Stimulated activated CD4-positive, alpha-beta T cell treated with anti-CD3 and anti-CD28 coated beads, TNF-alpha, amount 100 ng/mL, for 1 hour (primary cell): ENCODE measurements around the gene HAGH.

Source experiments
- DNase-seq, 3 donors: peaks; one replicate each; pipeline ENCODE4 v3.0.0-alpha.2; 2020; ENCODE audit warnings: low read depth in 3 of 3, low spot score in 1 of 3

The HAGH gene

DNA sequence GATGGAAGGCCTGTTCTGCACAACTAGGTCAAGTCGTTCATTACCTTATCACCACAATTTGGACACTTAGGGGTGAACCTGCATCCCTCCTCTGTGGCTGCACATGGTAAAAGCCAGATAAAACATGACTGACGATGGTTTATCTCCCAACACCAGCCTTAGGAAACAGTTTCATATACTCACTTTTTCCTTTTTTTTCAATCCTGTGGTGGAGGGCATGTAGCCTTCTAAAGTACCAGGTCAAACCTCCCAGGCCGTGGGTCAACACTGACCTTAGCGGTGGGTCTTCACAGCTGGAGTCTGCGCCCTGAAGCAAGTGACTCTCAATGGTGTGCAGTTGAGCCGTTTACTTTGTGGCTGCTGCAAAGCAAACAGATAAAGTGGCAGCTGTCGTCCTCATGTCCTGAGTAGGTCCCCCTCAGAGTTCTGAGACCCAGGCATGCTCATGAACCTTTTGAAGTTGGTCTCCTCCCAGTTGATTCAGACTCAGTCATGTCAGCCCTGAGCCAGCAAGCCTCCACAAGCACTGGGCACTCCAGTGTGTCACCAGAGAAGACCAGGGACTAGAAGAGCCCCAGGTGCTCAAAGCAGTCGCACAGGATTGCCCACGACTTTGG, 6.3 kb upstream of the HAGH start:
- no peak for DNase-seq

DNA sequence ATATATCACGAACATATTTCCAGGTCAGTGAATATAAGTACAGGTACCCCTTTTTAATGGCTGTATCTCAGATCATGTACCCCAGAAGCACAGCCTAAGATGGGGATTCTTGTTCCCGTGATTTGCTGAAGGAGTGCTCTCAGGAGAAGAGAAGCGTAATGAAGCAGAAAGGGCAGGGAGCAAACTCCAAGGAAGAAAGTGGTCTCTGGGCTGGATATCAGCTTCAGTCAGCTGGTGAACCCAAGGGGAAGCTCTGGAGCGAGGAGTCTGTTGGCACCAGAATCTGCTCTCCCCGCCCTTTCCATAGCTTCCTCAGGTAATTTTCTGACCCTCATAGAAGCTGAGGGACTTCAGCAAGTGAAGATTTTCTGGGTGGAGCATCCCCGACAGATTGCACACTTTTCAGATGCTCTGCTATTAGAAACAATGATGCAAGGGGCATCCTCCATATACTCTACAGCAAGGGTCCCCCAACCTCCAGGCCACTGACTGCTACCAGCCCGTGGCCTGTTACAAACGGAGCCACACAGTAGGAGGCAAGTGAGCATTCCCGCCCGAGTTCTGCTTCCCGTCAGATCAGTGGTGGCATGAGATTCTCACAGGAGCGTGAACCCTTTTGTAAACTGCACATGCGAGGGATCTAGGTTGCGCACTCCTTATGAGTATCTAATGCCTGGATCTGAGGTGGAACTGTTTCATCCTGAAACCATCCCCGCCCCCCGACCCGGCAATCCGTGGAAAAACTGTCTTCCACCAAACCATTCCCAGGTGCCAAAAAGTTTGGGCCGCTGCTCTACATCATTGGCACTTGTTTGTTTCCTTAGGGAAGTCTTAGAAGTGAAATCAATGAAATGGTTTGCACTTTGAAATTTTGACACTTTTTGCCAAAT, 4.8 kb upstream of the HAGH start:
- no peak for DNase-seq

DNA sequence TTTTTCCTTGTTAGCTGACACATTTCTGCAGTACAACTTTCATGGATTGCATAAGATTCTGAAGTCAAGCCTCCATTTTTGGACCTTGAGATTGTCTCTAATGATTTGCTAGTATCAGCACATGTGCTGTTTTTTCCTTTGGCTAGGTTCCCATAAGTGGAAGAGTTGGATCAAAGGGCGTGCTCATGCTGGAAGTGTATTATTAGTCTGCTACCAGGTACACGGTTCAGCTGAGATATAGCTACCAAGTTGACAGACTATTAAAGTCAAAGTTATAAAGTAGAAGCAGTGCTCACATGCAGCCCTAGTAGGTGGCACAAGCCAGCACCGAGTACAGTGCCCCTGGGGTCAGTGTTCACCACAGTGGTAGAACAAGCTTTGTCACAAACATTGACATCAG, 3.6 kb upstream of the HAGH start:
- DNase-seq: no peak

DNA sequence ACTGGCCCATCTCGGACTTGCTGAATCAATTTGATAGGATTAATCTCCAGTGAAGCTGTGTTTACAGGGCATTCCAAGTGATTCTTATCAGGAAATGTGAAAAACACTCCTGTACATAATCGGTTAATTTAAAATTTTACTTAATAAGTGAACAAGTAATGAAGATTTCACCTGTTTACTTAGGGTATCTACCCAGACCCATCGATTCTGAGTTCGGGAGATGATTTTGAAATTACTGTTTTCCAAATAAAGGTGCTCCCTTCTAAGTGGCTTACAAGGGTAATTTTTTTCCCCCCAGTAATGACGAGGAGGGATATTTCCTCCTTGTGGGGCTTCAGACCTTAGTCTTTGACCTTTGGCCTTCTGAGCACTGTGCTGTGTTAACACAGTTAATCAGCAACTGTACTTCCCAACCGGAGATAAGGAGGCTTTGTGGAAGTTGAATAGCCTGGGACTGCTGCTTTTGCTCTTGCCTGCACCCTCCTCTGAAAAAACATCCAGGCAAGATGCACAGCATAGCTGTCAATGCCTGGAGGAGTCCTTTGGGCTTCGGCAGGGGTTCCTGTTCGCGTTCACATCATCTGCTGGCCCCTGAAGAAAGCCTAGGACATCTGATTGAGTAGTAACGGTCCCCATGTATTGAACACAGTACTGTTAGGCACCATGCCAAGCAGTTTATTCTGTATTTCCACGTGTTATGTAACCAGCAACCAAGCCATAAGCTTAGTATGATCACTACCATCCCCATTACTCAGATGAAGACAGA, 2.2 kb upstream of the HAGH start:
- no peak for DNase-seq

DNA sequence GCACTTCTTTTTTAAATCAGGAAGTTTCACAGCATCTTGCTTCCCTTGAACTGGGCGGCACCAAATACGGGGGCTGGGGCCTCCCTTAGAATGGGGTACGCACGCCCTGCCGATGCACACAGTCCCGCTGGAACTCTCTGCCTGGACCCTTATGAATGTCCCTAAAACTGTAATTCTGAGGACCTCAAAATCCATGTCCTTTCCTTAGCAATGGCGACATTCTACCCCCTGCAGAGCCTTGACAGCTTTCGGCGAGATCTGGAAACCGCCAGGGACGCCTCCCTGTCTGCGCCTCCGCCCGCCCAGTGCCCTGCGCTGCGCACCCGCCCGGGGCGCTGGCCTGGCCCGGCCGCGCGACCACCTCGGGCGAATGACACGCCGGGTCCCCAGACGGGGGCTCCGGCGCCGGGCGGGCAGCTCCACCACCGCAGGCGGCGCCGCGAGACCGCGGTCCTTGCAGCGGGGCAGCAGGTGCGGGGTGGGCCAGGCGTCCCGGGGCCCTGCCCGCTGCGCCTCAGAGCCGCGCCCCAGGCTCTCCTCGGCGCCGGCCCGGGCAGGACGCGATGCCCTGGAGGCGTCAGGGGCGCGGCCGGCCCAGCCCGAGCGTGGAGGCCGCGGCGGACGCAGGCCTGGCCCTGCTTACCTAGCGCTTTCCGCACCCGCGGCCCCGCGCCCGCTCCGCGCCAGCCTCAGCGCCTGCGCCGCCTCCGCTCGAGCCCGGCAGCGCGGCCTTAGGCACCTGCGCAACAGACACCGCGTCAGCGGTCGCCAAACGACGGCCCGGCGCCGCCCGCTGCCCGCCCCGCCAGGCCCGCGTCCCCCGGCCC, 548 bp downstream of the HAGH start:
- DNase-seq: peak in 2 of 3 donors; percentile 21 to 53

DNA sequence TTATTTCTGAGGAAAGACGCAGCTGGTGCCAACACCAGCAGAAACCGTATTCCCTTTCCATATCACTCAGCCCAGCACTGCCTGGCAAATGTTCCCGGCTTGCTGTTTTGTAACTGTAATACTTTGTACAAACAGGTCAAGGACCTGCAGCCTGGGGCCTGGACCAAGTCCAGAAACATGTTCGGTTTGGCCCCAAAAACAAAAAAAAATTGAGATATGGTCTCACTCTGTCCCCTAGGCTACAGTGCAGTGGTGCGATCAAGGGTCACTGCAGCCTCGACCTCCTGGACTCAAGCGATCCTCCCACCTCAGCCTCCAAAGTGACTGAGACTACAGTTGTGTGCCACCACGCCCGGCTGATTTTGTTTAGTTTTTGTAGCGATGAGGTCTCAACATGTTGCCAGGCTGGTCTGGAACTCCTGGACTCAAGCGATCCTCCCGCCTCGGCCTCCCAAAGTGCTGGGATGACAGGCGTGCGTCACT, 1.2 kb downstream of the HAGH start:
- no peak for DNase-seq

DNA sequence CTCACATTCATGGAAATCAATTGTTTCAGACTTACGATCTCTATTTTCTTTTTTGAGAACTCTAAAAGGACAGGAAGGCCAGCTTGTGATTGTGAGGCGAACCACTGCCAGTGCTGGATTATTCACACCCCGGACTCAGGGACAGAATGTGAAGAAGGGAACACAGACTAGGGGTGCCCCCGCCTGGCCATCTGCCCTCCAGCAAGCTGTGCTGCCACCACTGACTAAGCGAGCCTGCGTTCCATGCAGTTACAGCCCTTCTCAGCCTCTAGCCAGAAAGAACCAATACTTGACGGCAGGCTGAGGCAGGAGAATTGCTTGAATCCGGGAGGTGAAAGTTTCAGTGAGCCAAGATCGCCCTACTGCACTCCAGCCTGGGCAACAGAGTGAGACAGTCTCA, 2.8 kb downstream of the HAGH start:
- DNase-seq: no peak

DNA sequence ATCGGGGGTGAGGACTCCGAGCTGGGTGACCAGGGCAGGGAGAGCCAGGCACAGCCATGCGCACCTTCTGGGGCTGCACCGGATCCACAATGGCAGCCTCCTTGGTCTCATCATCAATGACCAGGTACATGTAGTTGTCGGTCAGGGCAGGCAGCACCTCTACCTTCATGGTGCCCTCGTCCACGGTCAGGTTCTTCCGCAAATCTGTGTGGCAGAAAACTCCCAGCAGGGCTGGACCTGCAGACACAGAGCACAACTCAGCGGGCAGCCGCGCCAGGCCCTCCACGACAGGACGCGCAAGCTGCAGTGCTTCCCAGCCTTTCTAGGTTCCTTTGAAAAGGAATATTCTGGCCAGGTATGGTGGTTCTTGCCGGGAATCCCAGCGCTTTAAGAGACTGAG, 3.8 kb downstream of the HAGH start:
- no peak for DNase-seq

DNA sequence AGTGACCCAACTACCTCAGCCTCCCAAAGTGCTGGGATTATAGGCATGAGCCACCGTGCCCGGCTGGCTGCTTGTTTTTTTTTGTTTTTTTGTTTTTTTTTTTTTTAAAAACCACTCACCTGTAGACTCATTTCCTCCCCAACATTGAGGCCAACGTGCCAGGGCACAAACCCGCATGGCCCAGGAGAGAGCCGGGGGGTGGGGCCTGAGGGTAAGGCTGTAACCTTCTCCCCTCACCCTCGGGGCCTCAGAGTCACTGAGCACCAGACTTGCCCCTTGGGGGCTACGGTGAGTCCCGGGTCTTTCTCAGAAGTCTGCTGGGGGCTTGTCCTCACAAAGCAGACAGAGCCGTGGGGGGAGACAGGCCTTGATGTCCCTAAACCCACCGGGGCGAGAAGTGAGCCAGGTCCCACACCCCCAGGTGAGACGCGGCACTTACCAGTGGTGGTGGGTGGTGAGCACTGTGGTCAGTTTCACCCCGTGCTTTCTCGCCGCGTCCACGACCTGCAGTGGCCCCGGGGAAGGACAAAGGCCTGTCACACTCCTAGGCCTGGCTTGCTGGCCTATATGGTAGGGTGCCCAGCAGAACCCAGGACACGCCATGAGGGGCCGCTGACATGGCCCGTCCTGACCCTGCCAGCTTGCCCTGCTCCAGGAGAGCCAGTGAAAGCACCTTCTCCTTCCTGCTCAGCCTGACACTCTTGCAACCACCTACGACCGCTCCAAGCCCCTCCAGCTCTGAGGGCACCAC, 4.6 kb downstream of the HAGH start:
- DNase-seq: no peak

DNA sequence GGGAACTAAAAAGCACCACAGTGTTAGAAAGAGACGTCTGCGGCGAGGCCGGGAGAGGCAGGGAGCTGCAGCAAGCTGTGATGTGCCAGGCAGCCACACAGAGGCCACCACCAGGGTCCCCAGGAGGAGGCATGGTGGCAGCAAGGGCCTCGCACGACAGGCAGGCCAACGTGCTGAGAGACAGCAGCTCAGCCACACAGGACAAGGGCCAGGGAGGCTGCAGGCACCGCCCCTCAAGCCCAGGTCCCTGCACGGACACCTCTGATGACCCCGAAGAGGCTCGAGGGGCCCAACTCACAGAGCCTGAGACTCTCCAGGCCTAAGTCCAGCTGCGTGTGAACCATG, 5.7 kb downstream of the HAGH start:
- no peak for DNase-seq

DNA sequence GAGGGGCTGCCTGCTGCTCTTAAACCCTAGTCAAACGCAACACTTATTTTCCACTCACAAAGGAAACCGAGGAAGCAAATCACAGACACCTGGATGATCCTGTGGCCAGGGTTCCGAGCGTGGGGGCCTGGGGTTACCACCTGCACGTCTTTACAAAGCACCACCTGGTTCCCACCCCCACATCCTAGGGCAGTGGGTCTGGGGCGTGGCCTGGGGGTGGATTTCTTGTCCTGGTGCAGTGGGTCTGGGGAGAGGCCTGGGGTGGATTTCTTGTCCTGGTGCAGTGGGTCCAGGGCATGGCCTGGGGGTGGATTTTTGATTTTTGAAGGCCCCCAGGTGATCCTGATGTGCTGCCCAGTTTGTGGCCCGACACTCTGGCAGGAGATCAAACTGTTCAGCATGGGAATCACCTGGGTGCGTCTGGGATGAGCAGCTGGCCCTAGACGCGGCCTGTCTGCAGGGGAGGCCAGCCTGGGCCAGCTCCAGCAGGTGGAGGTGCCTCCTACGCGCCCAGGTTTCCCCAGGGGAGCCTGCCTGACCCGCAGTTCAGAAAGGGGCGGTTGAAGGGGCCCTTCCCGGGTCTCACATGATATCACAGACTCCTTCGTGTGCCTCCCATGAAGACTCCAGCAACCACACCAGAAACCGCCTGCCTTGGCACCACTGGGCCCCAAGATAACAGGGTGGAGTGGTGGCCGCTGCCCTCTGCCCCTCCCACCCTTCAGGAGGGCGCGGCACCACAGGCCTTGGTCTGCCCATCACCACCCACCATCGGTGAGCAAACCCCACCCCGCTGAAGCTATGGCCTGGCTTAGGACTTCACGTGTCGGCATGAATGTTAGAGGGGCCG, 6.3 kb downstream of the HAGH start:
- no peak for DNase-seq

DNA sequence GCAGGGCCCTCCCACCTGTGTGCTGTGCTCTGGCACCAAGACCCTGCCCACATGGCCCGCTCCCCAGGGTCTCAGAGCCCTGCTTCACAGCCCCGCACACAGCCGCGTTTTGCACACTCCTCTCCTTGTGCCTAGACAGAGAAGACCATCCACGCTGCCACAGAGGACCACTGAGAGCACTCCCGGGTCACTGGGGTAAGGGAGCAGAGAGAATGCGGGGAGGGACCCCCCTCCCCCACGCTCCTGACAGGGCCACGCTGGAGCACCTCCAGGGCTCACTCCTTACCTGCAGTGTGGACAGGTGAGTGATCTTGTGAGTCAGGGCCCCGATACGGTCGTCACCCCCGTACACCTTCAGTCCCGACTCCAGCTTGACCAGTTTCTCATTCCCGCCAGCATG, 7.0 kb downstream of the HAGH start:
- DNase-seq: no peak

DNA sequence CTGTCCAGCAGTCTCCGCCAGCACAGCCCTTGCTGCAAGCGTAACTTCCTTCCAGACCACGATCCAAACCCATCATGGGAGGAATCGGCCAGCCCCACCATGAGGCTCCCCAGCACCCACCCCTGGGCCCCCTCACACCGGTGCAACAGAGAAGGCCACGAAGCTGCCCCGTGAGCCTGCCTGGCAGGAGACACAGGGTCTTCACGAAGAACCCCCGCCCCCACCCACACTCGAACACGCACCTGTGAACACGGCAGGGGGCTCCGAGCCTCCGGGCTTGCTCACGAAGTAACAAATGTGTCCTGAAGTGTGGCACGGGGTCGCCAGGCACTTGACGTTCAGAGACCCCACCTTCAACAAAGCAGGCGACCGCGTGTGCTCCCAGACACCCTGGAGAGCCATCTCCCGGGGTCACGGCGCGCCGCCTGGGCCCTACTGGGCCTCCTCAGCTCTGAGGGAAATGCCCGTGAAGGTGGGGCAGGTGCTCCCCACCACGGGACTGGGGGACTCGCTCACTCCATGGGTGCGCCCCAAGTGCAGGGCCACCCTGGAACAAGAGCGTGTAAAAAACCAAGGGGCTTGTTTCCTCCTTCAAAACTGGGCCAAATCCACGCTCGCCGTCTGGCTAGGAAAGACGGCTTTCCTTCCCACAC, 7.6 kb downstream of the HAGH start:
- DNase-seq: no peak

DNA sequence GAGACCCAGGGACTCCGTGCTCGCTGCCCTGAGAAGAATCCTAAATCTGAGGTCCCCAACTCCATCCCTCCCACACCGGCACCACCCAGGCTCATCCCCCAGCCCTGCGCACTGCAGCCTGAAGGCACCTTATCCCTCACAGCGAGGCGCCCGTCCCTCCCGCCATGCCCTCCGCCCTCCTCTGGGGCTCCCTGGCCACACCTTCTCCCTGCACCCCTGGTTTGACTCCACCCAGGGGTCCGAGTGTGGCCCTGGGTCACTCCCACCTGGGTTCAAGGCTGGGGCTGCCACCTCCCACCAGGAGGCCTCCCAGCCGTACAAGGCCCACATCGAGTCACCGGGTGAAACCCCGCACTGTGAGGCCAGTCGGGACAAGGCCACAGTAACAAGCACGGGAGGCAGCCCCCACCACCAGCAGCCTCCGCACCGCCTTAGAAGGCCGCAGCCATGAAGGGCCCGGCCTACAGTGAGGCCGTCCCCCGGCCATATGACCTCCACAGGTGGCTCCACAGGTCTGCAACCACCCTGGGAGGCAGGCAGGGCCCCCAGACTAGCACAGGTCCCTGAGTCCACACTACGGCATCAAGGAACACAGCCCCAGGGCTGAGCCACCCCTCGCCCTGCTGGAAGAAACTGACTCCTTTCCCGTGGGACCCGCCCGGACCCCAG, 8.3 kb downstream of the HAGH start:
- no peak for DNase-seq

DNA sequence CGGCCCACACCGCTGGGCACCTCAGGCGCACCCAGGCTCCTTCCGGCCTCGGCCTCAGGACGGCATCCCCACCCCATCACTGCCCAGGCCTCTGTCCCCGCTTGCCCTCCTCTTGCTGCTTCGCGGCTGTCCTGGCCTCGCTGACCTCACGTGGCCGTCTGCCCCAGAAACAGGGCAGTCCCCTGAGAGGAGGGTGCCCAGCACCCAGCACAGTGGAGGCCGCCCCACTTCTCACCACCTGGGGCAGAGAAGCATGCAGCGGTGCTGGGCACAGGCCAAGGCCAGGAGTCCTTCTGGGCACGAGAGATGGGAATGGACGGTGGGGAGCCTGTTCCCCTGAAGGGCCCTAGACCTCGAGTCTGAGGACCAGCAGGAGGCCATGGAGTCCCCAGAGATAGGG, 8.9 kb downstream of the HAGH start:
- no peak for DNase-seq

DNA sequence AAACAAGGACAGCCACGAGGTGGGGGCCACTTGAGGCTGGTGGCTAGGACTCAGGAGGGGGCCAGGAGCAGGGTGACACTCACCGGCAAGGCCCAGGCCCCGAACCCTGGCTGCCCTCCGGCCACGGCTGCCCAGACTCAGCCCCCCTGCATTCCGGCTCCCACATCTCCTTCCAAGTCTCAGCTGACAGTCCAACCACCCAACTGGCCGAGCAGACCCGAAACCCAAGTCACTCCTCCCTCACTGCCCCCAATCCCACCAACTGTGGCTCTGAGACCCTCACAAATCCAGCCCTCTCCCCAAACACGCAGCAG, 9.4 kb downstream of the HAGH start:
- no peak for DNase-seq

DNA sequence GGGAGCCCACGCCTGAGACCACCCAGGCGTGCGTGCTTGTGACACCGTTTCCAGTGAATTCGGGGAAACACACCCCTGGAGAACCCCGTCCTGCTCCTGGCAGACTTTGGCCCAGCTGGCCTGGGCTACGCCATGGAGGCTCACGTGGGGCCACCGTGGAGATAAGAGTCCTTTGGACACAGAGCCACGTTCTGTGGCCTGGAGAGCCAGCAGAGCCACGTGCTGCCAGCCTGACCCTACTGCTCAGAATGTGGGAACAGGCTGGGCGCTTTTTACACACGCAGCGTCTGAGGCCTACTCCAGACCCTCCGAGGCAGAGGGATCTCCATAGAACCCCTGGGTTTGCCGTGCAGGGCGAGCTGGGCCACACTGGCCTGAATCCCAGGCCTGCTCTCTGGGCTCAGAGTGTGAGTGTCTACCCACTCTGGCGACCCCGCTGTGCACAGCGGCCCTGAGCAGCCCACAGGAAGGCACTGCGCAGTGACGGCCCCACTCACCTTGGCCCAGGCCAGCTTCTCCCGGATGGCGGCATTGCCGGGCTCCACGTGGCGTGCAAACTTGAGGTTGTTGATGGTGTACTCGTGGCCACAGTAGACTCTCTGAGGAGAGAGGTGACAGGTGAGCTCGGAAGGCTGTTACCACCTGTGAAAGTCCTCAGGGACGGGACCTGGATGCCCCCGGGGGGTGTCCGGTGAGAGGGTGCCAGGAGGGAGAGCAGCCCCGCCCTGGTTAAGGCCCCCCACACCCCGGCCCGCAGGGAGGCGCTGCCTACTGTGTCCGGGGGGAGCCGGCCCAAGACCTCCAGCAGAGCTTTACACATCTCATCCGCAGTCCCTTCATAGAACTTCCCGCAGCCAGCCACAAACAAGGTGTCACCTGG, 10.0 kb downstream of the HAGH start:
- DNase-seq: no peak

DNA sequence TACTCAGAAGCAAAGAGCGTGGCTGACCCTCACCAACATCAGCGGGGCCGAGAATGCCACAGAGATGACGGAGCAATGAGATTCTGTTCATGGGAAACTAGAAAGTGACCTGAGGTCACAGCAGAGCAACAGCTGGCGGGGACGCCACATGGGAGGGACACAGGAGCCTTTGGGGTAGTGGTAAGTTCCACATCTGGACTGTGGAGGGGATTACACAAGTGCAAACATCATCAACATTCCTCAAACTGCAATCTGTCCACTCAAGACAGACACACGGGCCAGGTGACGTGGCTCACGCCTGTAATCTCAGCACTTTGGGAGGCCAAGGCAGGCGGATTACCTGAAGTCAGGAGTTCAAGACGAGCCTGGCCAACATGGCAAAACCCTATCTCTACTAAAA, 11.2 kb downstream of the HAGH start:
- DNase-seq: no peak
